OCI-M2 (cell line): Measurements from ENCODE around the gene IVL.

Experiments
- DNase-seq: peaks from one replicate; lab custom pipeline; 2025; ENCODE audit not compliant: unreplicated experiment; lab: John Stamatoyannopoulos, UW

IVL gene

DNA sequence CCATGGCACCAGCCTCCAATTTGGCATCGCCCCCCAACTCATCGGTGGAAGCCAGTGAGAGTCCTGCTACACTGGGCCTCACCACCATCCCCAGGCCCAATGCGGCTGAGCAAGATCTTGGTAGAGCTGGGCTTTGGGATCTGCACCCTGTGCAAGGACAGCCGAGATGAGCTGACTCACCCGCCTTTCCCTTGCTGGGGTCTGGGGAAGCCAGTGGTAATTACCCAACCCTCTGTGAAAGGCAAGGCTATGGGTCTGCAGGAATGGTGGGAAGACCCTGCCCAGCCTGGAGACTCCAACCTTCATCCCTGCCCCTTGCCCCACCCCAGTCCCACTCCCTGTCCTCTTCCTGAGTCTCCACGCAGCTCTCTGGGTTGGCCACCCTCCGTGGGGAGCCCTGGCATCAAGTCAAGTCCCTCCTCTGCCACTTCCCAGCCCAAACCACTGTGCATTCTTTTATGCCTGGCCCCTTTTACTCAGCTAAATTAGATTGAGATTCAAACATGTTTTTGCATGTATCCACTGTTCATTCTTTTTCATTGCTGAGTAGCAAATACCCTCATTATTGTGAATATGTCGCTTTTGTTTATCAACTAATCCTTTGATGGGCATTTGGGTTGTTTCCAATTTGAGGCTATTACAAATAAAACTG lies 21.5 kb upstream of the IVL start:
- no peak for DNase-seq

DNA sequence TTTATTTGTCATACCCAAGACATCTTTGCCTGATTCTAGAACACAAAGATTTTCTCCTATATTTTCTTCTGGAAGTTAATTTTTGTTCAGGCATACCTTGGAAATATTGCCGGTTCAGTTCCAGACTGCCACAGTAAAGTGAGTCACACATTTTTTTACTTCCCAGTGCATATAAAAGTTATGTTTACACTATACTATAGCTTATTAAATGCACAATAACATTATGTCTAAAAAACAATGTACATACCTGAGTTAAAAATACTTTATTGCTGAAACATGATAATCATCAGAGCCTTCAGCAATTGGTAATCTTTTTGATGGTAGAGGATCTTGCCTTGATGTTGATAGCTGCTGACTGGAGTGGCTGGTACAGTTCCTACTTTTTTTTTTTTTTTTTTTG lies 20.2 kb upstream of the IVL start:
- DNase-seq: no peak

DNA sequence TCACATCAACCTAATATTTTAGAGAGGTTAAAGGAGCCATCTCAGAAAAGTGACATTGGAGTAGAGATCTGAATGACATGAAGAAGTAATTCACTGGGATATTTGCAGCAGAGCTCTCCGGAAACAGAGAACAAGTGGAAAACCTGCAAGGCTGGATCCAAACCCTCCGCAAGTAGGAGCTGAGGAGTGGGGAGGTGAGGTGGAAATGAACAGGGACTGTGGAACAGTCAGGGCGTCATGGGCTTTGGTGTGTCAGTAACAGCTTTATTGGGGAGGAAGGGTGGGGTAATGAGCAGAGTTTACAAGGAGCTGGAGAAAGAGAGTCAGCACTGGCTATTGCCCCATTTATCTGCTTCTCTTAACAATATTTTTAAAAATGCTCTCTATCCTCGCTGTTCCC lies 9.3 kb upstream of the IVL start:
- no peak for DNase-seq

DNA sequence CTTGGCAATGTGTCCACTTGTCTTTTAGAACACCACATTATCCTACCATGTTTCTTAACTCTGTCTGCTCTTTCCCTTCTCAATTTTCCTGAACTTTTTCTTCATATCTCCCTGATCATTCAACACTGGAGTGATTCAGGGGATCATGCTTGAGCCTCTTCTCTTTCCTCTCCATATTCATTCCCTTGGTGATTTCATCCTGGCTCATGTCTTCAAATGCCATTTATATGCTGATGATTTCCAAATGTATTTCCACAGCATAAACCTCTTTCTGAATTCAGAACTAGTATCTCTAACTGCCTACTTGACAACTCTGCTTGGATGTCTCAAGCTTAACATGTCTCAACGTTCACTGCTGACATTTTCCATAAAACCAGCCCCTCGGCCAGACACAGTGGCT lies 8.5 kb upstream of the IVL start:
- no peak for DNase-seq

DNA sequence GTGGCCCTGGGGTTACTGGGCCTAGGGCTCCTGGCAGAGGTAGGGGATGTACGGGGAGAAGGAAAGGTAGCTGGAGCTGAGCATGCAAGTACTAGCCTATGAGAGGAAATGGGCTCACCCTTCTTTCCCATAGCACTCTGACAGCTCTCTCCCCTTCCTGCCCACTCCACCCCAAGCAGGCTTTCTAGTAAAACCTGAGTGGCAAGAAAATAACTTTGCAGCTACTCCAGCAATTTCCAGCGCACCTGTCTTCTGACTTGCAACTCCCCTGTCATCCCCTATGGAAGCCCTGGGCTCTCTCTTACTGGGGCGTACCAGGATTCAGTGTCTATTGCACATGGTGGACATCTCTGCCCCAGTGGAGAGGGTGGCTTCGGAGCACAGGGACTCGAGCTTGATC lies 6.7 kb upstream of the IVL start:
- DNase-seq: no peak

DNA sequence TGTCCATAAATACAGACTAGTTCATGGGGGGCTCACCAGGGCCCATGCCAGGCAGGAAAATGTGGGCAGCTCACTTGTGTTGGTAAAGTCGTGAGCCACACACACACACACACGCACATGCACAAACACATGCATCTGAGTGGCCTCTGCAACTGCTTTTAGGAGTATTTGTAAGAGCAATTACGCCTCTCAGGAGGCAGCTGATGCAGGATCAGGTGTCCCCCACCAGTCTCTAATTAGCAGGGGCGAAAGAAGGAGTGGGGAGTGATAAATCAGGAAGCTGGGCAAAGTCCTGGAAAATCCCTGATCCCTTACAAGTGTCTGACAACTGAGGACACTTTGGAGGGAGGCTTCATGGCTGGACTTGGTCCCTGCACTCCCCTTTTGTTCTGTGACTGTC lies 5.7 kb upstream of the IVL start:
- DNase-seq: no peak

DNA sequence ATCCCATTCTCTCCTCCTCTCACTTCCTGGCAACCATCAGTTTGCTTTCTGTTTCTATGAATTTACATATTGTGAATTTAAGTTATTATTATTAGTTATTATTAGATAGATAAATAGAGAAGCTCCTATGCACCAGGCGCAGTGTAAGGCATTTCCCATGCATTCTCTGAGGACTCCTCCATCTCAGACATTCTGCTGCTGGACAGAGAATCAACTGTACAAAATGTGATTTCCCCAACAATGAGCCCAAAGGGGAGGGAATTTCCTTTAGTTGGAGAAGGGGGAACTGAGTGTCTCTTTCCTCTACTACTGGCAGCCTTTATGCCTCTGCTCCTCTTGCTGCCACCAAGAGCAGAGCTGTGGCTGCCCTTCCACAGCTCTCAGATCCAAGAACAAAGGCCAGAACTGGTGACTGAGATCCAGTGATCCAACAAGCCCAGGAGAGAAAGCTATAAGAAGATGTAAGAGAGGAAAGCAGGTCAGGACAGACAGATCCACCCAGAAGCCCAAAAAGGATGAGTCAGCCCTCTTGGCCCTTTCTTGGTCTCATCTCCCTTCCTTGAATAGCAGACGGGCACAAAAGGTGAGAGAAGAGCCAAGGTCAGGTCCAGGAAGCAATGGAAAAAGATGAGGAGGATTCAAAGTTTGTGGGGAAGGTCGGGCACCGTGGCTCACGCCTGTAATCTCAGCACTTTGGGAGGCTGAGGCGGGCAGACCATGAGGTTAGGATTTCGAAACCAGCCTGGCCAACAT lies 3.5 kb upstream of the IVL start:
- no peak for DNase-seq

DNA sequence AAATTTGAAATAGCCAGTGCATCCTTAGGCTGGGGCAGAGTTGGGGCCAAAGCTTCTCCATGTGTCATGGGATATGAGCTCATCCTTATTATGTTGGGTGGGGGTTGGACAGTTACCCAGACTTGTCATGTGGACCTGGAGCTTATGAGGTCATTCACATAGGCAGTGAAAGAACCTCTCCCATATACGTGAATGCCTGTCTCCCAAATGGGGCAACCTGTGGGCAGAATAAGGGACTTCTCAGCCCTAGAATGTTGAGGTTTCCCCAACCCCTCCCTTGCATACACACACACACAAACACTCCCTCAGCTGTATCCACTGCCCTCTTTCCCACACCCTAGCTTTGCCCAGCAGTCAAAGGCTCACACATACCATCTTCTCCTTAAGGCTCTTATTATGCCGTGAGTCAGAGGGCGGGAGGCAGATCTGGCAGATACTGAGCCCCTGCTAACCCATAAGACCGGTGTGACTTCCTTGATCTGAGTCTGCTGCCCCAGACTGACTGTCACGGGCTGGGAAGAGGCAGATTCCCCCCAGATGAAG lies 2.3 kb upstream of the IVL start:
- DNase-seq: no peak

DNA sequence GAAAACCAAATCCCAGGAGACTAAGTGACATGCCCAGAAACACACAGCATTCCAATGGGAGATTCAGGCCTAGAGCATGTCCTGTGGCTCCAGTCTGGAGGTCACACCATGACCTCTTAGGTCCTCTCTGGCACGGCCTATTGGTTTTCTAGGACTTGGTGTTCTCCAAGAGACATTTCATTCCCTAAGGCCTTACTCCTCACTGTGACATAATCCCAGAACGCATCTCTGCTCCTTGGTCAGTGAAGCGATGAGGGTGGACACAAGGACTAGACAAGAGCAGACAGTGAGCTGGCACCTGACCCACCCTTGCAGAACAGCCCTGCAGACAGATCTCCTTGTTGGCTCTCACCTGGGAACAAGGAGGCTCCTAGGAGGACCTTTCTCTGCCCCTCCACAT lies 860 bp downstream of the IVL start:
- DNase-seq: no peak

DNA sequence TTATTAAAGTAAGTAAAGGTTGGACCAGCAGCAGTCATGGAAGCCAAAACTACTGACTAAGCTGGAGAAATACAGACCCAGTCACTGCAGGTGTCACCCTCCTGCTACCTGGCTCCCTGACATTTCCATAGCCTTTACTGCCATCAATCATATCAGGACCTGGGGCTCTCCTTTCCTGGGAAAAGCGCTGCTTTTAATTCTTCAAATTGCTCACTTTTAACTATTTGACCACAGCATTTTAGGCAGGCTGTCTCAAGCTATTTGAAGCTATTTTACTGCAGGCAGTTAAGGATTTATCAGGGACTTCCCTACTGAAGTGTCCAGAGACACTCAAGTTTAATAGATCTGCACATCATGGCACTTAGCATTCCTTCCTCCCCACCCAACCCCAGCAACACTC lies 4.1 kb downstream of the IVL start:
- DNase-seq: no peak

DNA sequence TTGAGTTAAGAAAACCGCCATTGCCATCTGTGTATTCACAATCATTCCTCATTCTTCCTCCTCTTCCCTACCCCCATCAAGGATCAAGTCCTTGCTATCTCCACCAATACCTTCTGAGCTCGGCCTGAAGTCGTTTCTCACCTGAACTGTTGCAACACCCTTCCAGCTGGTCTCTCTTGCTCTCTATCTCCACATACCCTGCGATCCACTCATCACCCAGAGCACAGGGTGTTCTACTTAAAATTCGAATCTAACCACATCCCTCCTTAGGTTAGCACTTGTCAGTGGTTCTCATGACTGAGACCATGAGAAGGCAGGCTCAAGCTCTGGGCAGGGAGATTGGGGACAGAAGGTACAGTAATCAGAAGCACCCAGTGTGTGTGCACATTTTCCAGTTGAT lies 4.6 kb downstream of the IVL start:
- DNase-seq: no peak

DNA sequence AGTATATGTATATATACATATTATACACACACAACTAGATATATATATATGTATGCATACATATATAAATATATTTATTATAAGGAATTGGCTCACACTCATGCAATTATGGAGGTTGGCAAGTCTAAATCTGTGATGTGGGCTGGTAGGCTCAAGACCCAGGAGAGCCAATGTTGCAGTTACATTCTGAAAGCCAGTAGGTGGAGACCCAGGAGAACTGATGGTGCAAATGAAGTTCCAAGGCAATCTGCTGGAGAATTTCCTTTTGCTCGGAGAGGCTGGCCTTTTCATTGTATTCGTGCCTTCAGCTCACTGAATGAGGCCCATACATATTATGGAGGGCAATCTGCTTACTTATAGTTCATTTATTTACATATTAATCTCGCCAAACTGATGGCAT lies 9.4 kb downstream of the IVL start:
- no peak for DNase-seq

DNA sequence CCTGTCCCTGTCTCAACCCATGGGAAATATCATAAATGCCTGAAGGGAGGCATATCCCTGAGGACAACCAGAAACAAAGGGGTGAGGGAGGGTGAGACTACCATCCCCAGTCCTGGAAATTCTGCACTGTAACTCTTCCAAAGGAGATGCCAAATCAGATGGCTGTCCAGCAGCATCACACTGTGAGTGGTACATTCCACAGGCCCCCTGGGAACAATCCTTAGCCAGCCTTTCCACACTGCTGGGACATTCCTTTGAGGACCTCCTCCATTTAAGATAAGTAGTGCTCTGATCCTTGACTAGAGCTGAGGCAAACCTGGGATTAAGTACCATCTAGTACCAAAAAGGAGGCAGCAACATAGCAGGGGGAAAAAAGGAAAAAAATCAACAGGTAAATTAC lies 10.7 kb downstream of the IVL start:
- DNase-seq: no peak

DNA sequence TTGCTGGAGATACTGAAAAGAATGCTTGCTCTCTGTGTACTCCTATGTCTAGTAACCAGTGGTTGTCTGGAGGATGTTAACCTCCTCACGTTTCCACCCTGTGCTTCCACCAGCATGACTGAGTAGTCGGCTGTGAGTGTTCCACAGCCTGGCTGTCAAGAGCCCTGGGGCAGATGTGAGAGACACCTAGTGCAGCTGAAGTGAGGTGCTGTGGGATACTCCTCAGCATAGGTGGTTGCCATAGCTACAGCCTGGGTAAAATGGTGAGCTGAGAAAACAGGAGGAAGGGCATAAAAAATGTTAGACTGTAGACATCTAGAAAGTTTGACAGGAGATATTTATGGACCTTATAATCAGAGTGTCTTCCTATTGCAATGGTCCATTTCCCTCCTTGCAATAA lies 15.8 kb downstream of the IVL start:
- DNase-seq: no peak

DNA sequence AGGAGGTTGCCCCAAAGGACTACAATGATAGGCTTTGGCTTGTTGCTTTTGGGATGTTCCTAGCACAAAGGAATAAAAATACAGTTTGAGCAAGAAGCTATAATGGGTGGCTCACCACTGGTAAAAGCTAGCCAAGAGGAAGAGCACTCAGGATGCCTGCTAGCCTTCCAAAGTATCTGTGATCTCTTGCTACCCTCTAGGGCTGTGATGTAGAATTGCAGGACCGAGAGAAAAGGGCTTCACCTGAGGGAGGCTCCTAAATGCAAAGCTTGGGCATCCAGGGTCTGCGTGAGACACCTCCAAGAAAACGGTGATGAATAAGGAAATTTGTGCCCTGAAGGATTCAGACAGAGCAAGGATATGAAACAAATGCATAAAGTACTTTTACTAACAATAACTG lies 17.7 kb downstream of the IVL start:
- no peak for DNase-seq

DNA sequence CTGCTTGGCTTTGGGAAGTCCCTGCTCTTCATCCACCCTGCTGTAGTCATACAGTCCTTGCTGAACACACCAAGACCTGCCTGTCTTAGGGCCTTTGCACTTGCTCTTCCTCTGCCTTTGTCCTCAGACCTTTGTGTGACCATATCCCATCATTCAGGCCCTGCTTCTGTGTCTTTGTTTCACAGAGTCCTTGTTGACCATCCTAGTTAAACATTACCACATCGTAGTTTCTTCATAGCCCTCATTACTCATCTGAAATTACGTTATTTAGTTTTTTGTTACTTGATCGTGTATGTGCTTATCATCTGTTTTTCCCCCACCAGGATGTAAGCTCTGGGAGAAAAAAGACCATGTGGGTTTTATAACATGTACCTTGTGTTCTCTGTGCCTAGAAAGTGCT lies 20.3 kb downstream of the IVL start:
- DNase-seq: no peak

DNA sequence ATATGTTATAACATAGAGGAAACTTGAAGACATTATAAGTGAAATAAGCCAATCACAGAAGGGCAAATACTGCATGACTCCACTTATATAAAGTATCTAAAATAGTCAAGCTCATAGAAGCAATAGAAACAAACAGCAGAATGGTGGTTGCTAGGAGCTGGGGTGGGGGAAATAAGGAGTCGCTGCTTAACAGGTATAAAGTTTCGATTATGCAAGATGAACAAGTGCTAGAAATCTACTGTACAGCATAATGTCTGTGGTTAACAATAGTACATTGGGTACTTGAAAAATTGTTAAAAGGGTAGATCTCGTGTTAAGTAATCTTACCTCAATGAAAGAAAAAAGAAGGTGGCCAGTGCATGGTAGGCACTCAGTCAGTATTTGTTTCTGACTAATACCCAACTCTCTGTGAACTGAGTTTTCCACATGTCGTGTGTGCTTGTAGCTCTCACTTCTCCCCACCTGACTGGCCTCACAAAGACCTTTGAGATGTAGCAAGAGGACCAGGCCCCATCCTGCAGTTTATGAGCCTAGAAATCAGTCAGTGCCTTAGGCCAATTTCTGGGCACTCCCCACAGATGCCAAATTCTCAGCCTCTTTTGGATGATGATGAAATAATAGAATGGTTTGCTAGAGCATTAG lies 23.9 kb downstream of the IVL start:
- DNase-seq: no peak

DNA sequence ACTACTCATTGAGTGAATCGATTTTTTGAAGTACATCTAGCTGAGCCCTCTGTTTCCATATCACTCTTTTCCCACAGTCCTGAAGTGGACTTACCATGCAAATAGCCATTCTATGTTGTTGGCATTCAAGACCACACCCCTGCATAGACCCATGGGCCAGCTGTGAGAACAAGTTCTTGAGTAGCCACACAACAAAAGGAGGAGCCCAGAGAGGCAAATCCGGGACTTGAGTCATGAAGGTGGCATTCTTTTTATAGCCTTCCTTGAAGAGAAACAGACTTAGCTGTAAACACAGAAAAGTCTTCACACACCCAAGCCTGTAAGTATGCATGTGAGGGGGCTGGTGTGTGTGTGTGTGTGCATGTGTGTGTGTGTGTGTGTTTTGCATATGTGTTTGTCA lies 24.9 kb downstream of the IVL start:
- DNase-seq: no peak

DNA sequence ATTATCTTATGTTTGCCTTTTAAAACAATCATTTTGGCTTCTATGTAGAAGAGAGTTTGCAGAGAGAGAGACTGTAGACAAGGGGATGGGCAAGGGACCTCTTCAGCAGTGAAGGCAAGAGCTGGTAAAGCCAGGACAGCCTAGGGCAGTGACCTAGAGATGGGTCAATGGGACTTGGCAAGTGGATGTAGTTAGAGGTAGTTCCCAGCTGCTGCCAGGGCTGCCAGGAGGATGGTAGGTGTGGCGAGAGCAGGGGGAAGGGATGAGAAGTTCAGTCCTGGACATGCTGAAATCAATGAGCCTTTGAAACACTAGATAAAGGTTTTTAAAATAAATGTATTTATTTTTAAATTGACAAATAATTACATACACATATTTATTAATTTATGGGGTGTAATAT lies 32.3 kb downstream of the IVL start:
- DNase-seq: no peak

DNA sequence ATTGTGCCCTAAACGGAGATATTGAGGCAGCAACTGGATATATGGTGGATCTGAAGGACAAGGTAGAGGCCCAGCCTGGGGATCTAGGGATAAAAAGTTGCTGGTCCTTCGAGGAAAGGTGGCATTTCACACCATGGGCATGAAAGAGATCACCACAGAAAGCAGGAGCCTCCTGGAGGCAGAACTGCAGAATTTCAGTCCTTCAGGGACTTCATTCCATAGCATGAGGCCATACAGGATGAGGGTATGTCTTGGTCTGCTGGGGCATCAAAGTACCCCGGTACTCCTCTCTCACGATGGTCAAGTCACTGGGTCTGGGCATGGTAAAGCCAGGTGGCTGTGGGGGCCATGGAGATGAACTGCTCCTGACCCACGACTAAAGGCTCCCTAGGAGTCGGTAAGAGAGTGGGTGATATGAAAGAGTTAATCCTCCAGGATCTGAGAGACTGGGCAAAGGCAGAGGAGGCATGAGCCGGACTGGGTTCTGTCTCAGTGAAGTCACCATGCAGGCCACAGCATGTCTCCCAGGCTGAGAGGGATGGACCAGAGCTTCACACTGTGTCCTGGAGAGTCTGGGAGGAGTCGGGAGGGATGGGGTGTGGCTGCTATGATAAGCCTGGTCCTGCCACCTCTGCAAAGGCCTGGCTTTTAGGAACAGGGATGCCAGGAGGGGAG lies 32.8 kb downstream of the IVL start:
- no peak for DNase-seq

DNA sequence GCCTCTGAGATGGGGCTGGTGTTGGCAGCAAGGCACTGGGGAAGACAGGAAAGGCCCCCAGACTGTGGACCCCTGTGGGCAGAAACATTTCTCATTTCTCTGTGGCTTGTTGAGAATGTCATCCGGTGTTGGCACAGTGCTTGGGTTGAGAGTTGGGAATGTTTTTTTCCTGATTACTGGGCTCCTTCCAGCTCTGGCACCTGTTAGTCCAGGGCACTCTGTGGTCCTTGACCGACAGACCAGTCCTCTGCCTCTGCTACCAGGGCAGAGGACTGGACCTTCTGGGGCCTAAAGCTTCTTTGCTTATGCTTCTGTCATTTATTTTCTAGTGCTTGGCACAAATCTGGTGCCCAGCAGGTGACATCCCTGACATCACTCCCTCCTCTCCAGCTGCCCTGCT lies 33.8 kb downstream of the IVL start:
- no peak for DNase-seq

DNA sequence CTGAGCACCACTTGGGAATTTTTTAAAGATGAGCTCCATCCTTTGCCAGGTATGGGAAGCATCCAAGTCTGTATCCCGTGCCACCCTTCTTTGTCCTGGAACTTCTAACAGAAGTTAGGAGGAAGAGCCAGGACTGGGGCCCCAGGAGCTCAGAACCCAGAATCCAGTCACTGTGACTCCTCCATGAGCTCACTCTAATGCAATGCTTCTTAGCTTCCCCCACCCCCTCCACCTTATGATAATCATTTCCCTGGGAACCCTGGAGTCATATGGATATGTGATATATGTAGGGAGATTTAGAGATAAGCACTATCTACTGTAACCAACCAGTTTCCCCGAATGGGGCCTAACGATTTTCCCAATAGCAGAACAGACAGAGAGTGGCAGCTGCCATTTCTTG lies 37.9 kb downstream of the IVL start:
- no peak for DNase-seq
